ENCODE measurements around the gene LCLAT1.

The LCLAT1 gene

DNA sequence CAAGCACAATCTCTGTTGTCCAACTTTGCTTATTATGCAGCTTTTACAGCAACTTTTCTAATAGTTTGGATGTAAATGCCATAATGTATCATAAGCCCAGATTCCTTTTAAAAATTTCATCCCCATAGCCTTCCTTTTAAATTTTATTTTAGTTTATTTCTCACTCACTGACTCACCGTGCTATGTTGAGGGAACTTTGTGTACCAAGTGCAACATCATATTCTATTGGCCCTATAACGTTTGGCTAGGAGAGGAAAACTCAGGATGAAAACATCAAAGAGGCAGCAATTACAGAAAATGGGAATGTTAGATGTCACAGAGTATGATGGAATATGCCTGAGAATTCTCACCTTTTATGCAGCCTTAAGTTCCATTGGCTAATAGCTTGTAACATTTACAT, 135.5 kb downstream of the LCLAT1 start:
- TF ChIP-seq CTCF (IDR thresholded peaks at IDR 0.05; ENCODE audit: borderline replicate concordance, extremely low read depth, low read length, poor library complexity, severe bottlenecking) (no peak), EZH2 (IDR thresholded peaks at IDR 0.05; ENCODE audit: borderline replicate concordance, low read depth, low read length, severe bottlenecking) (no peak)
- Histone ChIP-seq H3K4me2 (ENCODE audit: insufficient read depth, low read length) (no peak overlapping the region), H3K36me3 (ENCODE audit: insufficient read depth, low read length) (no peaks in the 10 kb centered on the region), H2AFZ (ENCODE audit: low read depth, low read length) (no peak overlapping the region), H3K79me2 (ENCODE audit: insufficient read depth, low read length) (no peaks in the 10 kb centered on the region), H3K9me3 (ENCODE audit: insufficient read depth, low read length, severe bottlenecking) (no peaks in the 10 kb centered on the region), H3K4me1 (ENCODE audit: insufficient read depth, low read length) (no peaks in the 10 kb centered on the region), H3K27ac (ENCODE audit: low read length) (no peak overlapping the region), H3K27me3 (ENCODE audit: insufficient read depth, low read length, poor library complexity) (no peaks in the 10 kb centered on the region), H3K4me3 (ENCODE audit: low read depth in 1 of 2, low read length in 2 of 2) (no peak overlapping the region), H3K9ac (ENCODE audit: low read depth, low read length) (no peak overlapping the region), H4K20me1 (ENCODE audit: insufficient read depth, low read length) (no peaks in the 10 kb centered on the region)
- ATAC-seq (ENCODE audit: insufficient read depth, low read depth): no peak
- DNase-seq: no peak

- Histone ChIP-seq H3K9ac (ENCODE audit: low read depth, low read length) (no peak overlapping the region), H4K20me1 (ENCODE audit: insufficient read depth, low read length) (no peaks in the 10 kb centered on the region), H2AFZ (ENCODE audit: low read depth, low read length) (no peak overlapping the region), H3K4me1 (ENCODE audit: insufficient read depth, low read length) (no peaks in the 10 kb centered on the region), H3K9me3 (ENCODE audit: insufficient read depth, low read length, severe bottlenecking) (no peaks in the 10 kb centered on the region), H3K36me3 (ENCODE audit: insufficient read depth, low read length) (no peaks in the 10 kb centered on the region), H3K27ac (ENCODE audit: low read length) (no peak overlapping the region), H3K4me3 (ENCODE audit: low read depth in 1 of 2, low read length in 2 of 2) (no peak overlapping the region), H3K4me2 (ENCODE audit: insufficient read depth, low read length) (no peak overlapping the region), H3K27me3 (ENCODE audit: insufficient read depth, low read length, poor library complexity) (no peaks in the 10 kb centered on the region), H3K79me2 (ENCODE audit: insufficient read depth, low read length) (no peaks in the 10 kb centered on the region)
- no peak for TF ChIP-seq CTCF (IDR thresholded peaks at IDR 0.05; ENCODE audit: borderline replicate concordance, extremely low read depth, low read length, poor library complexity, severe bottlenecking)
- TF ChIP-seq EZH2 (IDR thresholded peaks at IDR 0.05; ENCODE audit: borderline replicate concordance, low read depth, low read length, severe bottlenecking): no peak
- DNase-seq (no peak), ATAC-seq (ENCODE audit: insufficient read depth, low read depth) (no peak)
Observed at GRCh38 chr2:30583204-30583749, 136.2 kb downstream of the LCLAT1 start.

- no peak overlapping the region for H2AFZ ChIP-seq (ENCODE audit: low read depth, low read length)
- TF ChIP-seq EZH2 (IDR thresholded peaks at IDR 0.05; ENCODE audit: borderline replicate concordance, low read depth, low read length, severe bottlenecking): no peak
- TF ChIP-seq CTCF (IDR thresholded peaks at IDR 0.05; ENCODE audit: borderline replicate concordance, extremely low read depth, low read length, poor library complexity, severe bottlenecking): no peak
- no peaks in the 10 kb centered on the region for H3K36me3 ChIP-seq (ENCODE audit: insufficient read depth, low read length)
- no peaks in the 10 kb centered on the region for H3K79me2 ChIP-seq (ENCODE audit: insufficient read depth, low read length)
- no peak overlapping the region for H3K9ac ChIP-seq (ENCODE audit: low read depth, low read length)
- ATAC-seq (ENCODE audit: insufficient read depth, low read depth): no peak
- no peaks in the 10 kb centered on the region for H3K9me3 ChIP-seq (ENCODE audit: insufficient read depth, low read length, severe bottlenecking)
- DNase-seq: no peak
- no peak overlapping the region for H3K4me3 ChIP-seq (ENCODE audit: low read depth in 1 of 2, low read length in 2 of 2)
- no peaks in the 10 kb centered on the region for H3K4me1 ChIP-seq (ENCODE audit: insufficient read depth, low read length)
- no peaks in the 10 kb centered on the region for H3K27me3 ChIP-seq (ENCODE audit: insufficient read depth, low read length, poor library complexity)
- no peak overlapping the region for H3K27ac ChIP-seq (ENCODE audit: low read length)
- no peaks in the 10 kb centered on the region for H4K20me1 ChIP-seq (ENCODE audit: insufficient read depth, low read length)
- no peak overlapping the region for H3K4me2 ChIP-seq (ENCODE audit: insufficient read depth, low read length)
Observed at GRCh38 chr2:30584116-30584515, 137.1 kb downstream of the LCLAT1 start.

- Histone ChIP-seq H3K4me1 (ENCODE audit: insufficient read depth, low read length) (no peaks in the 10 kb centered on the region), H3K4me2 (ENCODE audit: insufficient read depth, low read length) (no peak overlapping the region), H3K36me3 (ENCODE audit: insufficient read depth, low read length) (no peaks in the 10 kb centered on the region), H3K9ac (ENCODE audit: low read depth, low read length) (no peak overlapping the region), H4K20me1 (ENCODE audit: insufficient read depth, low read length) (peaks cover 3% of the 10 kb centered on the region; the same call in 1 of the 2 replicates), H3K79me2 (ENCODE audit: insufficient read depth, low read length) (no peaks in the 10 kb centered on the region), H3K27me3 (ENCODE audit: insufficient read depth, low read length, poor library complexity) (no peaks in the 10 kb centered on the region), H2AFZ (ENCODE audit: low read depth, low read length) (no peak overlapping the region), H3K9me3 (ENCODE audit: insufficient read depth, low read length, severe bottlenecking) (no peaks in the 10 kb centered on the region), H3K4me3 (ENCODE audit: low read depth in 1 of 2, low read length in 2 of 2) (no peak overlapping the region), H3K27ac (ENCODE audit: low read length) (no peak overlapping the region)
- TF ChIP-seq CTCF (IDR thresholded peaks at IDR 0.05; ENCODE audit: borderline replicate concordance, extremely low read depth, low read length, poor library complexity, severe bottlenecking): no peak
- TF ChIP-seq EZH2 (IDR thresholded peaks at IDR 0.05; ENCODE audit: borderline replicate concordance, low read depth, low read length, severe bottlenecking): no peak
- ATAC-seq (ENCODE audit: insufficient read depth, low read depth): no peak
- DNase-seq: no peak
Observed at GRCh38 chr2:30588994-30589393, 141.9 kb downstream of the LCLAT1 start.

Measured in DND-41 (cell line).